ENCODE results near the gene FAM114A1.

GRCh38 chr4:38990241-38990640, 122.6 kb downstream of the FAM114A1 start:
- TF ChIP-seq POLR2A (IDR thresholded peaks at IDR 0.05) (no peak), CTCF (IDR thresholded peaks at IDR 0.05) (no peak)
